K562 (cell line): ENCODE data around the gene TJP3. TPM values are rescaled to one million over a fixed set of nuclear protein-coding genes. Genes with fewer than 3 reads are reported as not detected.

Experiments used
- CBFA2T3 ChIP-seq: fragments of 450-650 bp; IDR thresholded peaks from 2 replicates; pipeline ENCODE4 v1.6.1; 2017
- CREBBP ChIP-seq: IDR thresholded peaks from one replicate; pipeline ENCODE4 v1.6.1; 2012; ENCODE audit warnings: low read depth, mild to moderate bottlenecking, control low read depth, inconsistent platforms, low read length
- ETV1 ChIP-seq: fragments of 450-650 bp; conservative IDR thresholded peaks from 2 replicates; pipeline ENCODE4 v1.6.1; 2016; ENCODE audit warnings: missing genetic modification characterization, control low read depth, low read depth, missing compliant biosample characterization
- HIVEP1 ChIP-seq: fragments of 250-450 bp; sonication (Bioruptor Pico); IDR thresholded peaks from 2 replicates; pipeline ENCODE4 v1.4.0; 2020; ENCODE audit warnings: mild to moderate bottlenecking
- MCM3 ChIP-seq: fragments of 450-650 bp; IDR thresholded peaks from 2 replicates; pipeline ENCODE4 v1.6.1; 2016
- NR2C2 ChIP-seq, 2 experiments: fragments of 200-800 bp in 1 of 2; sonication (Bioruptor generic) in 1 of 2; sonication (generic) in 1 of 2; formaldehyde crosslinking in 1 of 2; IDR thresholded peaks; 2 replicates each; pipeline versions ENCODE4 v1.6.1 to v1.8.0; 2016 to 2022; ENCODE audit warnings: mild to moderate bottlenecking in 1 of 2, missing compliant biosample characterization in 1 of 2, missing genetic modification characterization in 1 of 2, missing genetic modification reagents in 1 of 2
- NR2F6 ChIP-seq: fragments of 450-650 bp; formaldehyde crosslinking; IDR thresholded peaks from 2 replicates; pipeline ENCODE4 v1.4.0; 2020; ENCODE audit warnings: mild to moderate bottlenecking
- NUFIP1 ChIP-seq: fragments of 450-650 bp; IDR thresholded peaks from 2 replicates; pipeline ENCODE4 v1.6.1; 2018; ENCODE audit not compliant: partially characterized antibody
- PHF20 ChIP-seq: fragments of 450-650 bp; IDR thresholded peaks from 2 replicates; pipeline ENCODE4 v1.6.1; 2018; ENCODE audit not compliant: partially characterized antibody
- POLR2AphosphoS5 ChIP-seq: IDR thresholded peaks from 2 replicates; pipeline ENCODE4 v1.6.1; 2011; ENCODE audit warnings: mild to moderate bottlenecking, low read depth, low read length, moderate library complexity; ENCODE audit not compliant: control insufficient read depth, insufficient read depth
- SP1 ChIP-seq: sonication (generic); formaldehyde crosslinking; IDR thresholded peaks from 2 replicates; pipeline ENCODE4 v1.8.1; 2022; ENCODE audit warnings: mild to moderate bottlenecking, missing genetic modification reagents
- ZC3H4 ChIP-seq: sonication (generic); formaldehyde crosslinking; IDR thresholded peaks from 2 replicates; pipeline ENCODE4 v1.9.0; 2021; ENCODE audit warnings: missing genetic modification reagents, borderline replicate concordance
- ZNF197 ChIP-seq: fragments of 200-800 bp; sonication (Bioruptor generic); IDR thresholded peaks from 2 replicates; pipeline ENCODE4 v1.6.1; 2016; ENCODE audit warnings: low read depth, missing genetic modification characterization, missing compliant biosample characterization
- ZNF224 ChIP-seq: sonication (generic); formaldehyde crosslinking; IDR thresholded peaks from 2 replicates; pipeline ENCODE4 v1.8.0; 2022; ENCODE audit warnings: mild to moderate bottlenecking, missing genetic modification reagents
- ZNF263 ChIP-seq: sonication (generic); formaldehyde crosslinking; IDR thresholded peaks from 2 replicates; pipeline ENCODE4 v1.8.0; 2022; ENCODE audit warnings: mild to moderate bottlenecking, missing genetic modification reagents, borderline replicate concordance
- ZNF384 ChIP-seq: IDR thresholded peaks from 2 replicates; pipeline ENCODE4 v1.6.1; 2012; ENCODE audit warnings: low read depth, low read length, improper control_type of control experiment
- polyA plus RNA-seq, 8 experiments: library from polyadenylated mRNA; depleted of rRNA in 4 of 8; stranded (reverse) in 5 of 8; unstranded in 3 of 8; fragments of >200 nt; fragmentation: Nextera tagmentation in 2 of 8; fragmentation: Illumina TruSeq in 1 of 8; extraction: Ambion mirVana in 2 of 8; extraction: Trizol in 1 of 8; gene quantifications; 2 replicates each; pipeline versions ENCODE4 v1.2.1 to v1.2.3, GENCODE V29; 2011 to 2014; ENCODE audit warnings: inconsistent platforms in 1 of 8, missing spikeins in 1 of 8
- total RNA-seq, 7 experiments: library from RNA; depleted of rRNA in 6 of 7; stranded (reverse); fragments of >200 nt in 6 of 7; fragmentation: Illumina TruSeq in 2 of 7; extraction: Trizol in 2 of 7; gene quantifications; 2 replicates each; pipeline versions ENCODE4 v1.2.1 to v1.2.3, GENCODE V29; 2011 to 2021; ENCODE audit warnings: low replicate concordance in 1 of 7
- TF ChIP-seq, protein P1 (sequence below), 2 experiments: fragments of 450-650 bp; IDR thresholded peaks; 2 replicates each; pipeline ENCODE4 v1.6.1; 2018; ENCODE audit warnings: mild to moderate bottlenecking in 2 of 2, low read depth in 1 of 2; ENCODE audit not compliant: partially characterized antibody in 2 of 2
- TF ChIP-seq, protein P2 (sequence below): fragments of 250-450 bp; sonication (Bioruptor Pico); IDR thresholded peaks from 2 replicates; pipeline ENCODE4 v1.5.0; 2020; ENCODE audit warnings: mild to moderate bottlenecking
- TF ChIP-seq, protein P3 (sequence below): IDR thresholded peaks from 3 replicates; pipeline ENCODE4 v1.6.1; 2011; ENCODE audit warnings: borderline replicate concordance, mild to moderate bottlenecking, moderate library complexity; ENCODE audit not compliant: insufficient read length; ENCODE audit errors: extremely low read depth

Gene TJP3
- total and polyA plus RNA-seq, 9 of the 15 experiments (the other 6 are each of a cell fraction or from before 2014, with no cell fraction given): 0.11 to 2.4 (median 0.57) TPM; not detected in 1

DNA sequence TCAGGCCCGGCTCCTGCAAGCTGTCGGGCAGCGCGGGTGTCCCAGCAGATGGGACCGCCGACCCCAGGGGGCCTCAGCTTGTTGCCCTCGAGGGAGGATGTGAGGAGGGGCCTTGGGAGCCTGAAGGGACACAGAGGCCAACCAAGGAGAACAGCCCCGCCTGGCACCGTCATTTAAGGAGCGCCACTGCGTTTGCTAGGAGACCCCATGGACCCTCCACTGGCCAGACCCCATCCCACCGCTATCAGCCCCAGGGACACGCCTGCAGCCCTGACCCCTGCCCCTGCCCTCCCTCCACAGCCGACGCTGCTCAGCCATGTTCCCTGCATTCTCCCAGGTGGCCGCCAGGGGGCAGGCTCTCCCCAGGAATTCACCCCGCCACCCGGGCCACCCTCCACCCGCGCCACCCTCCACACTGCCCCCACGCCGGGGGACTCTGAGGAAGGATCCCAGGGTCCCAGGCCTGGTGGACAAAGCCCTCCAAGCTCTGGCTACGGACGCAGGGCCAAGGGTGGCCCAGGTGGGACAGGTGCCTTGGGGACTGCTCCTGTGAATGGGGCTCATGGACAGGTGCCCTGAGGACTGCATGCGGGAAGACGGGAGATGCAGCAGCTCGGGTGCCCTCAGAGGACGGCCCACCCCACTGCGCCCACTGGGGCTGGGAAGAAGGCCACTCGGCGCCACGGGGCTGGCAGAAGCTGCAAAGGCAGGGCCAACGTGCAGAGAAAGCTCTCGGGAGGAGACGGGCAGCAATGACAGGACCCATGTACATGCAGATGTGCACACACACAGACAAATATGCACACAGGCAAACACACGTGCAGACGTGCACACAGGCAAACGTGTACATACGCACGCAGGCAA, 42.3 kb upstream of the TJP3 start (continued):
- TF ChIP-seq ZC3H4 (CRISPR knock-in tag): peak; percentile 56; the same call in 1 of the 2 replicates
- no peak for TF ChIP-seq ZNF224 (CRISPR knock-in tag)
- TF ChIP-seq NR2C2 (CRISPR knock-in tag; IDR thresholded peaks at IDR 0.05): no peak
- TF ChIP-seq NR2C2 (tag; IDR thresholded peaks at IDR 0.05): peak; percentile 41; the same call in 1 of the 2 replicates
- TF ChIP-seq, protein P1, sequence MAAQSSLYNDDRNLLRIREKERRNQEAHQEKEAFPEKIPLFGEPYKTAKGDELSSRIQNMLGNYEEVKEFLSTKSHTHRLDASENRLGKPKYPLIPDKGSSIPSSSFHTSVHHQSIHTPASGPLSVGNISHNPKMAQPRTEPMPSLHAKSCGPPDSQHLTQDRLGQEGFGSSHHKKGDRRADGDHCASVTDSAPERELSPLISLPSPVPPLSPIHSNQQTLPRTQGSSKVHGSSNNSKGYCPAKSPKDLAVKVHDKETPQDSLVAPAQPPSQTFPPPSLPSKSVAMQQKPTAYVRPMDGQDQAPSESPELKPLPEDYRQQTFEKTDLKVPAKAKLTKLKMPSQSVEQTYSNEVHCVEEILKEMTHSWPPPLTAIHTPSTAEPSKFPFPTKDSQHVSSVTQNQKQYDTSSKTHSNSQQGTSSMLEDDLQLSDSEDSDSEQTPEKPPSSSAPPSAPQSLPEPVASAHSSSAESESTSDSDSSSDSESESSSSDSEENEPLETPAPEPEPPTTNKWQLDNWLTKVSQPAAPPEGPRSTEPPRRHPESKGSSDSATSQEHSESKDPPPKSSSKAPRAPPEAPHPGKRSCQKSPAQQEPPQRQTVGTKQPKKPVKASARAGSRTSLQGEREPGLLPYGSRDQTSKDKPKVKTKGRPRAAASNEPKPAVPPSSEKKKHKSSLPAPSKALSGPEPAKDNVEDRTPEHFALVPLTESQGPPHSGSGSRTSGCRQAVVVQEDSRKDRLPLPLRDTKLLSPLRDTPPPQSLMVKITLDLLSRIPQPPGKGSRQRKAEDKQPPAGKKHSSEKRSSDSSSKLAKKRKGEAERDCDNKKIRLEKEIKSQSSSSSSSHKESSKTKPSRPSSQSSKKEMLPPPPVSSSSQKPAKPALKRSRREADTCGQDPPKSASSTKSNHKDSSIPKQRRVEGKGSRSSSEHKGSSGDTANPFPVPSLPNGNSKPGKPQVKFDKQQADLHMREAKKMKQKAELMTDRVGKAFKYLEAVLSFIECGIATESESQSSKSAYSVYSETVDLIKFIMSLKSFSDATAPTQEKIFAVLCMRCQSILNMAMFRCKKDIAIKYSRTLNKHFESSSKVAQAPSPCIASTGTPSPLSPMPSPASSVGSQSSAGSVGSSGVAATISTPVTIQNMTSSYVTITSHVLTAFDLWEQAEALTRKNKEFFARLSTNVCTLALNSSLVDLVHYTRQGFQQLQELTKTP (IDR thresholded peaks at IDR 0.05; ENCODE audit: low read depth in 1 of 2, partially characterized antibody in 2 of 2): no peak
- no peak for TF ChIP-seq NR2F6 (CRISPR knock-in tag)
- TF ChIP-seq POLR2AphosphoS5: no peak
- TF ChIP-seq SP1 (CRISPR knock-in tag): 0 out of 2 replicates have a peak, but pooled peaks have one; percentile 67
- no peak for TF ChIP-seq CREBBP
- no peak for TF ChIP-seq NUFIP1
- TF ChIP-seq CBFA2T3: no peak
- no peak for TF ChIP-seq PHF20
- no peak for TF ChIP-seq MCM3
- TF ChIP-seq ZNF263 (CRISPR knock-in tag): peak; percentile 40; the same call in 1 of the 2 replicates
- TF ChIP-seq, protein P2, sequence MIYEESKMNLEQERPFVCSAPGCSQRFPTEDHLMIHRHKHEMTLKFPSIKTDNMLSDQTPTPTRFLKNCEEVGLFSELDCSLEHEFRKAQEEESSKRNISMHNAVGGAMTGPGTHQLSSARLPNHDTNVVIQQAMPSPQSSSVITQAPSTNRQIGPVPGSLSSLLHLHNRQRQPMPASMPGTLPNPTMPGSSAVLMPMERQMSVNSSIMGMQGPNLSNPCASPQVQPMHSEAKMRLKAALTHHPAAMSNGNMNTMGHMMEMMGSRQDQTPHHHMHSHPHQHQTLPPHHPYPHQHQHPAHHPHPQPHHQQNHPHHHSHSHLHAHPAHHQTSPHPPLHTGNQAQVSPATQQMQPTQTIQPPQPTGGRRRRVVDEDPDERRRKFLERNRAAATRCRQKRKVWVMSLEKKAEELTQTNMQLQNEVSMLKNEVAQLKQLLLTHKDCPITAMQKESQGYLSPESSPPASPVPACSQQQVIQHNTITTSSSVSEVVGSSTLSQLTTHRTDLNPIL (CRISPR knock-in tag): no peak
- no peak for TF ChIP-seq HIVEP1 (CRISPR knock-in tag)
- TF ChIP-seq ZNF197: no peak
- TF ChIP-seq ZNF384: no peak
- TF ChIP-seq ETV1 (tag): no peak
- TF ChIP-seq, protein P3, sequence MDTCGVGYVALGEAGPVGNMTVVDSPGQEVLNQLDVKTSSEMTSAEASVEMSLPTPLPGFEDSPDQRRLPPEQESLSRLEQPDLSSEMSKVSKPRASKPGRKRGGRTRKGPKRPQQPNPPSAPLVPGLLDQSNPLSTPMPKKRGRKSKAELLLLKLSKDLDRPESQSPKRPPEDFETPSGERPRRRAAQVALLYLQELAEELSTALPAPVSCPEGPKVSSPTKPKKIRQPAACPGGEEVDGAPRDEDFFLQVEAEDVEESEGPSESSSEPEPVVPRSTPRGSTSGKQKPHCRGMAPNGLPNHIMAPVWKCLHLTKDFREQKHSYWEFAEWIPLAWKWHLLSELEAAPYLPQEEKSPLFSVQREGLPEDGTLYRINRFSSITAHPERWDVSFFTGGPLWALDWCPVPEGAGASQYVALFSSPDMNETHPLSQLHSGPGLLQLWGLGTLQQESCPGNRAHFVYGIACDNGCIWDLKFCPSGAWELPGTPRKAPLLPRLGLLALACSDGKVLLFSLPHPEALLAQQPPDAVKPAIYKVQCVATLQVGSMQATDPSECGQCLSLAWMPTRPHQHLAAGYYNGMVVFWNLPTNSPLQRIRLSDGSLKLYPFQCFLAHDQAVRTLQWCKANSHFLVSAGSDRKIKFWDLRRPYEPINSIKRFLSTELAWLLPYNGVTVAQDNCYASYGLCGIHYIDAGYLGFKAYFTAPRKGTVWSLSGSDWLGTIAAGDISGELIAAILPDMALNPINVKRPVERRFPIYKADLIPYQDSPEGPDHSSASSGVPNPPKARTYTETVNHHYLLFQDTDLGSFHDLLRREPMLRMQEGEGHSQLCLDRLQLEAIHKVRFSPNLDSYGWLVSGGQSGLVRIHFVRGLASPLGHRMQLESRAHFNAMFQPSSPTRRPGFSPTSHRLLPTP: no peak
